Tibial nerve (tissue), 3 donors: ENCODE results near the gene TIAM1.

ENCODE experiments used
- CTCF ChIP-seq, 5 experiments: fragments of 200-600 bp in 3 of 5; fragments of 450-650 bp in 2 of 5; sonication (generic) in 3 of 5; IDR thresholded peaks; one replicate each; pipeline ENCODE4 v1.5.1; 2016 to 2019; ENCODE audit warnings: antibody characterized with exemption in 5 of 5, mild to moderate bottlenecking in 3 of 5, moderate library complexity in 2 of 5
- POLR2A ChIP-seq, 2 donors: fragments of 450-650 bp; IDR thresholded peaks; one replicate each; pipeline ENCODE4 v1.6.1; 2017; ENCODE audit warnings: antibody characterized with exemption in 2 of 2, mild to moderate bottlenecking in 2 of 2, moderate library complexity in 2 of 2

- TF ChIP-seq CTCF (IDR thresholded peaks at IDR 0.05) (no peak), POLR2A (IDR thresholded peaks at IDR 0.05) (no peak)
These were observed 86.0 kb downstream of the TIAM1 start for GRCh38 chr21:31258073-31258472.
